ENCODE results near the gene MRPL20.

GRCh38 chr1:1411626-1412025, 4.5 kb upstream of the MRPL20 start:
- TF ChIP-seq CTCF (IDR thresholded peaks at IDR 0.05) (no peak), ZFX (IDR thresholded peaks at IDR 0.05; ENCODE audit: borderline replicate concordance) (no peak)

All from 22Rv1 (cell line).